Stimulated activated CD8-positive, alpha-beta memory T cell treated with anti-CD3 and anti-CD28 coated beads, Interleukin-4, amount 100 ng/mL, for 48 hours (primary cell): ENCODE data around the gene NMRAL1.

Source experiments
- DNase-seq: peaks from one replicate; pipeline ENCODE4 v3.0.0-alpha.2; 2020

The NMRAL1 gene

GRCh38 chr16:4420505-4421105 lies 53.8 kb downstream of the NMRAL1 start:
- DNase-seq, result no peak

- no peak for DNase-seq
Measured at GRCh38 chr16:4419402-4419959, 54.9 kb downstream of the NMRAL1 start.

- DNase-seq, result peak; percentile 99
Measured at GRCh38 chr16:4416200-4417032, 58.0 kb downstream of the NMRAL1 start, which contains the start of gene CORO7. CORO7 (minus strand) TSS chr16:4416596; CDS start chr16:4416518, 78 bp downstream.

- peak; percentile 73 for DNase-seq
Measured at GRCh38 chr16:4415538-4416199, 58.8 kb downstream of the NMRAL1 start.

- DNase-seq, result peak; percentile 86
Measured at GRCh38 chr16:4414187-4414917, 60.1 kb downstream of the NMRAL1 start.

- DNase-seq, result no peak
Measured at GRCh38 chr16:4412854-4413253, 61.6 kb downstream of the NMRAL1 start.

GRCh38 chr16:4412159-4412558 lies 62.3 kb downstream of the NMRAL1 start:
- DNase-seq, result no peak
